Measurements from ENCODE around the gene TSSC4.

TSSC4 gene

DNA sequence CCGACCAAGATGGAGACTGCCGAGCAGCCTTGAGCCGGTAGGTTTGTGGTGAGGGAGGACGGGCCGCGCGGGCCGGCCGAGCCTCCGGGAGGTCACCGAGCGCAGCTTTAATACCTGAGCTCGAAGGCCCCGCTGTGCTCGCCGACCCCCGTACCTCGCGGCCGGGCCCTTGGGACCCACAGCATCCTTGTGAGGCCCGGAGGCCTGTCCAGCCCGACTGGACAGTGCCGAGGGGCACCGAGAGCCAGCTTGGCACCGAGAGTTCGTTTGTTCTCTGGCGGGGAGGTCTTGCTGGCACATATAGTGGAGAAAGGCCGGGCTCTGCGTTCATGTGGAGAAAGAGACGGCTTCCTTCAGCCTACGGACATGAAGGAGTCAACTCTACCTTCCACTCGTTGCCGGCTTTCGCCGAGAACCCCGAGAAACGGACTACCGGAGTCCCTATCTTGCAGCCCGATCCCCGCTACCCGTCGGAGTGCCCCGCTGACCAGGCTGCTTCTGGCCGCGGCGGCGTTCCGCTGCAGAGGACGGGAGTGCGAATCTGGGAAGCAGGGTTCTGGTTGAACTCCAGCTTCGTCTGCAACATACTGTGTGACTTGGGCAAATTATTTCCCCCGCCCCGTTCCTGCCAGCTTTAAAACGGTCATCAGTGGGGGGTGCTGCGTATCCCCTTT, 349 bp downstream of the TSSC4 start:
- TF ChIP-seq TAF1 (IDR thresholded peaks at IDR 0.05; ENCODE audit: borderline replicate concordance, insufficient read depth, low read length) (no peak), REST (IDR thresholded peaks at IDR 0.05; ENCODE audit: insufficient read depth in 1 of 2, low read depth in 2 of 2, low read length in 2 of 2) (0 out of 4 replicates have a peak, but pooled peaks of 1 of the 2 experiments have one; percentile 25)

GRCh38 chr11:2401436-2401984, 960 bp downstream of the TSSC4 start:
- TF ChIP-seq TAF1 (IDR thresholded peaks at IDR 0.05; ENCODE audit: borderline replicate concordance, insufficient read depth, low read length) (no peak), FOXP2 (optimal IDR thresholded peaks at IDR 0.05; ENCODE audit: borderline replicate concordance, extremely low read depth, extremely low read length, insufficient read depth) (no peak), REST (IDR thresholded peaks at IDR 0.05; ENCODE audit: insufficient read depth in 1 of 2, low read depth in 2 of 2, low read length in 2 of 2) (no peak), SIN3A (IDR thresholded peaks at IDR 0.05; ENCODE audit: borderline replicate concordance, insufficient read depth, low read length) (no peak), POLR2AphosphoS5 (IDR thresholded peaks at IDR 0.05; ENCODE audit: low read depth, low read length) (0 out of 2 replicates have a peak, but pooled peaks have one; percentile 18)

- TF ChIP-seq FOXP2 (optimal IDR thresholded peaks at IDR 0.05; ENCODE audit: borderline replicate concordance, extremely low read depth, extremely low read length, insufficient read depth) (no peak), POLR2AphosphoS5 (IDR thresholded peaks at IDR 0.05; ENCODE audit: low read depth, low read length) (no peak), TAF1 (IDR thresholded peaks at IDR 0.05; ENCODE audit: borderline replicate concordance, insufficient read depth, low read length) (no peak), SIN3A (IDR thresholded peaks at IDR 0.05; ENCODE audit: borderline replicate concordance, insufficient read depth, low read length) (no peak), REST (IDR thresholded peaks at IDR 0.05; ENCODE audit: insufficient read depth in 1 of 2, low read depth in 2 of 2, low read length in 2 of 2) (no peak)
These were observed 1.6 kb downstream of the TSSC4 start for GRCh38 chr11:2402106-2402505.

DNA sequence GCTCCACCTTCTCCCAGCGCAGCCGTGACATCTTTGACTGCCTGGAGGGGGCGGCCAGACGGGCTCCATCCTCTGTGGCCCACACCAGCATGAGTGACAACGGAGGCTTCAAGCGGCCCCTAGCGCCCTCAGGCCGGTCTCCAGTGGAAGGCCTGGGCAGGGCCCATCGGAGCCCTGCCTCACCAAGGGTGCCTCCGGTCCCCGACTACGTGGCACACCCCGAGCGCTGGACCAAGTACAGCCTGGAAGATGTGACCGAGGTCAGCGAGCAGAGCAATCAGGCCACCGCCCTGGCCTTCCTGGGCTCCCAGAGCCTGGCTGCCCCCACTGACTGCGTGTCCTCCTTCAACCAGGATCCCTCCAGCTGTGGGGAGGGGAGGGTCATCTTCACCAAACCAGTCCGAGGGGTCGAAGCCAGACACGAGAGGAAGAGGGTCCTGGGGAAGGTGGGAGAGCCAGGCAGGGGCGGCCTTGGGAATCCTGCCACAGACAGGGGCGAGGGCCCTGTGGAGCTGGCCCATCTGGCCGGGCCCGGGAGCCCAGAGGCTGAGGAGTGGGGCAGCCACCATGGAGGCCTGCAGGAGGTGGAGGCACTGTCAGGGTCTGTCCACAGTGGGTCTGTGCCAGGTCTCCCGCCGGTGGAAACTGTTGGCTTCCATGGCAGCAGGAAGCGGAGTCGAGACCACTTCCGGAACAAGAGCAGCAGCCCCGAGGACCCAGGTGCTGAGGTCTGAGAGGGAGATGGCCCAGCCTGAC, 2.5 kb downstream of the TSSC4 start:
- no peak for TF ChIP-seq POLR2AphosphoS5 (IDR thresholded peaks at IDR 0.05; ENCODE audit: low read depth, low read length)
- TF ChIP-seq SIN3A (IDR thresholded peaks at IDR 0.05; ENCODE audit: borderline replicate concordance, insufficient read depth, low read length): no peak
- no peak for TF ChIP-seq REST (IDR thresholded peaks at IDR 0.05; ENCODE audit: insufficient read depth in 1 of 2, low read depth in 2 of 2, low read length in 2 of 2)
- TF ChIP-seq TAF1 (IDR thresholded peaks at IDR 0.05; ENCODE audit: borderline replicate concordance, insufficient read depth, low read length): no peak
- no peak for TF ChIP-seq FOXP2 (optimal IDR thresholded peaks at IDR 0.05; ENCODE audit: borderline replicate concordance, extremely low read depth, extremely low read length, insufficient read depth)
